Ectodermal cell (in vitro differentiated cells): ENCODE measurements around the gene TCTA.
"Not testable (repeated sequence)": the region's sequence is repeated elsewhere in the genome, so short reads cannot be mapped to it uniquely, and the experiment has no call there.

ENCODE experiments used
- H3K27ac ChIP-seq: 2 replicates; pipeline ENCODE4 v1.7.0; 2013; ENCODE audit warnings: mild to moderate bottlenecking, low read depth, low read length; ENCODE audit not compliant: insufficient read depth, poor library complexity, severe bottlenecking
- H3K27me3 ChIP-seq: 2 replicates; pipeline ENCODE4 v1.7.0; 2013; ENCODE audit warnings: mild to moderate bottlenecking, low read length; ENCODE audit not compliant: insufficient read depth, control insufficient read depth, poor library complexity, severe bottlenecking
- H3K36me3 ChIP-seq: one replicate; pipeline ENCODE4 v1.7.0; 2013; ENCODE audit warnings: low read length; ENCODE audit not compliant: control insufficient read depth, insufficient read depth
- H3K4me1 ChIP-seq: one replicate; pipeline ENCODE4 v1.7.0; 2013; ENCODE audit warnings: low read length; ENCODE audit not compliant: control insufficient read depth, insufficient read depth
- H3K4me3 ChIP-seq: 2 replicates; pipeline ENCODE4 v1.7.0; 2013; ENCODE audit warnings: low read depth, low read length, control low read depth; ENCODE audit not compliant: insufficient read depth
- H3K9me3 ChIP-seq: 2 replicates; pipeline ENCODE4 v1.7.0; 2013; ENCODE audit warnings: mild to moderate bottlenecking, low read length, moderate library complexity; ENCODE audit not compliant: control insufficient read depth
- WGBS, 2 experiments: methylation state at CpG; one replicate each; pipeline ENCODE4 v1.1.7; 2013; ENCODE audit warnings: missing lambda C conversion rate in 2 of 2; 5-methylcytosine and 5-hydroxymethylcytosine counted together

Gene TCTA

DNA sequence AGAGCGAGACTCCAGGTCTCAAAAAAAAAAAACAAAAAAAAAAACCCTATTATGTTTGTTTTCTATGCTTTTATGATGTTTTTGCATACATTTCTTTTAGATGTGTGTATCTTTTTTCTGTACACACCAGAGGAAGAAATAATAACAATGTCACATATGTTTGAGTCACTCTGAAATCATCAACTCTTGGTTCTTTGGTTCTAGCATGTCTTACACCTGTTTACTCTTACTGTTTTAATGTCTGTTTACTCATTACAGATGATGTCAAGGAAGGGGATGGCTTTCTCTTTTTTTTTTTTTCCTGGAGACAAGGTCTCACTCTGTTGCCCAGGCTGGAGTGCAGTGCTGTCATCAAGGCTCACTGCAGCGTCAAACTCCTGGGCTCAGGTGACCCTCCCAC lies 24.5 kb upstream of the TCTA start:
- Histone ChIP-seq H3K27me3 (no peaks in the 10 kb centered on the region), H3K4me3 (no peak overlapping the region), H3K36me3 (no peaks in the 10 kb centered on the region), H3K27ac (no peak overlapping the region), H3K4me1 (no peaks in the 10 kb centered on the region), H3K9me3 (no peaks in the 10 kb centered on the region)
- WGBS, 2 experiments = 92 to 96% methylated on average over 1 to 2 of the region's 2 CpGs

DNA sequence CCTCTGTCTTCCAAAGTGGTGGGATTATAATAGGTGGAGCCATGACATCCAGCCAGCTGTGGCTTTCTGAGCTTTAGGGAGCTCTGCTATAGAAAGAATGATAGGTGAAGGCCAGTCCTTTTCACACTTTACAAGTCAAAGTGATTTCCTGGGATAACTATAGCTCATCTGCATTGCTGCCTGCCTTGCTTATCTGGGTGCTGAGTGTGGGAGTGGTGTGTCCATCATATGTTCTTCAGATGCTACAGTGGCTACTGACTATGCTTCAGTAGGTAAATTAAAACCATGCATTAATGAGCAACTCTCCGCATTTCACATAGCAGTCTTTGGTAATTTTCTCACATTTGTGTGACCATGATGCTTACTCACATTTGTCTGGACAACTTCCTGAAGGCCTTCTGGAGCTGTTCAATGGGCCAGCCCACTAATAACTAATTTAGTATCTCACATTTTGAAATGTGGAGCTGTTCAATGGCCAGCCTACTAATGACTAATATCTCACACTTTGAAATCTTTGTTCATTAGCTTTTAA lies 23.9 kb upstream of the TCTA start:
- no peaks in the 10 kb centered on the region for H3K36me3 ChIP-seq
- no peaks in the 10 kb centered on the region for H3K4me1 ChIP-seq
- no peak overlapping the region for H3K4me3 ChIP-seq
- H3K27ac ChIP-seq = no peak overlapping the region
- H3K9me3 ChIP-seq = no peaks in the 10 kb centered on the region
- no peaks in the 10 kb centered on the region for H3K27me3 ChIP-seq
- WGBS, 2 experiments = 96 to 100% methylated on average over 1 of the region's 1 CpG

DNA sequence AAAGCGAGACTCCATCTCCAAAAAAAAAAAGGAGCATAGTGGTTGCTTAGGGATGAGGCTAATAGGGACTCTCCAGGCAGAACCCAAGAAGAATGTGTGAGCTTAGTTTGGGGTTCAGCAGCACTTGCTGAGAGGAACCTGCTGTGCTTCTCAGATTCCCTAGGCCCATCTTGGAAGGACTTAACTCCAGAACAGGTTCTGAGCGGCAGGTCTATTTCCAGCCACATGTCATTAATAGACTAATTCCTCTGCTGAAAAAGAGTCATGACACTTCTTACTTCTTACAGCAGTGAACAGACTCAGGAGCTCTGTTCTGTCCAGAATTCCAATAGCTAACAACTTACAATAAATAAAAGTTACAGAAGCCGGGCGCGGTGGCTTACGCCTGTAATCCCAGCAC lies 22.9 kb upstream of the TCTA start:
- 92 to 95% methylated on average over 6 of the region's 6 CpGs for WGBS, 2 experiments
- Histone ChIP-seq H3K4me3 (no peak overlapping the region), H3K36me3 (no peaks in the 10 kb centered on the region), H3K4me1 (no peaks in the 10 kb centered on the region), H3K27ac (no peak overlapping the region), H3K9me3 (no peaks in the 10 kb centered on the region), H3K27me3 (no peaks in the 10 kb centered on the region)

DNA sequence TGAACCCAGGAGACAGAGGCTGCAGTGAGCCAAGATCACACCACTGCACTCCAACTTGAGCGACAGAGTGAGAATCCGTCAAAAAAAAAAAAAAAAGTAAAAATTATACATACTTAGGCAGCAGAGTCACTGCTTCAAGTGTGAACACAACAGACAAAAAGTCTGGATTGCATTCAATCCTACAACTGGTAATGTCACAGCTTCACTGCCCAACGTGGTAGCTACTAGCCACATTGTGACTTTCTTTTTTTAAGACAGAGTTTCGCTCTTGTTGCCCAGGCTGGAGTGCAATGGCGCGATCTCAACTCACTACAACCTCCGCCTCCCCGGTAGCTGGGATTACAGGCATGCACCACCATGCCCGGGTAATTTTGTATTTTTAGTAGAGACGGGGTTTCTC lies 20.9 kb upstream of the TCTA start:
- not testable (repeated sequence) for H3K27ac ChIP-seq, H3K4me3 ChIP-seq, H3K36me3 ChIP-seq, H3K4me1 ChIP-seq, H3K9me3 ChIP-seq, H3K27me3 ChIP-seq
- 85 to 86% methylated on average over 10 of the region's 10 CpGs for WGBS, 2 experiments

DNA sequence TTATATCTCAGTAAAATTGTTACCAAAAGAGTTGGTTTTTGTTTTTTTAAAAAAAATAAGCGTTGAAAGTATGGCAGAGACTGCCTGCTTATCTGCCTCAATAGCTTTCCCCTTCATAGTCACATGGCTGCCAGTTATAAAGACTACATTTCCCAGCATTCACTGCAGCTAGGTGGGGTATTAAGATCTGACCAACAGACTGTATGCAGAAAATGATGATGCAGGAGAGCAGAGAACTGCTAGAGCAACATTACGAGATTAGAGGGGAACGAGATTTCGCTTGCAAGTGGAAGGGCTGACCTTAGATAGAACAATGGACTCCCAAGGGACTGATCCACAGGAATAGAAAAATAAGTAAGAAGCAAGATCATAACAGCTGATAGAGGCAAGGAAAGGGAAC lies 14.8 kb upstream of the TCTA start:
- 91 to 92% methylated on average over 4 of the region's 4 CpGs for WGBS, 2 experiments
- no peaks in the 10 kb centered on the region for H3K36me3 ChIP-seq
- no peak overlapping the region for H3K27ac ChIP-seq
- no peaks in the 10 kb centered on the region for H3K4me1 ChIP-seq
- no peak overlapping the region for H3K4me3 ChIP-seq
- H3K27me3 ChIP-seq = no peaks in the 10 kb centered on the region
- no peaks in the 10 kb centered on the region for H3K9me3 ChIP-seq

DNA sequence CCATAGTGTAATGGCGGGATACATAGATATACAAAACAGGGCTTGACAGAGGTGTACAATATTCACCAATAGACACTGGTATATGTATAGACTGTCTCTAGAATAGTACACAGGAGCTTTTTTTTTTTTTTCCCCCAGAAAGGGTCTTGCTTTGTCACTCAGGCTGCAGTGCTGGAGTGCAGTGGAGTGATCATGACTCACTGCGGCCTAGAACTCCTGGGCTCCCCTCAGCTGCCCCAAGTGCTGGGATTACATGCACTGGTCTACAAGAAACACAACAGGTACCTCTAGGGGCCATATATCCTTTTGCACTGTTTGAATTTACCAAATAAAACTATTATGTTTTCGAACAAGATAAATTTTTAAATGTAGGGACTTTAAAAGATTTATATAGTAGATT lies 12.8 kb upstream of the TCTA start:
- Histone ChIP-seq H3K27ac (no peak overlapping the region), H3K4me1 (no peaks in the 10 kb centered on the region), H3K4me3 (no peak overlapping the region), H3K36me3 (peaks cover 6% of the 10 kb centered on the region), H3K27me3 (no peaks in the 10 kb centered on the region), H3K9me3 (no peaks in the 10 kb centered on the region)
- WGBS, 2 experiments = 96 to 98% methylated on average over 1 to 2 of the region's 3 CpGs

DNA sequence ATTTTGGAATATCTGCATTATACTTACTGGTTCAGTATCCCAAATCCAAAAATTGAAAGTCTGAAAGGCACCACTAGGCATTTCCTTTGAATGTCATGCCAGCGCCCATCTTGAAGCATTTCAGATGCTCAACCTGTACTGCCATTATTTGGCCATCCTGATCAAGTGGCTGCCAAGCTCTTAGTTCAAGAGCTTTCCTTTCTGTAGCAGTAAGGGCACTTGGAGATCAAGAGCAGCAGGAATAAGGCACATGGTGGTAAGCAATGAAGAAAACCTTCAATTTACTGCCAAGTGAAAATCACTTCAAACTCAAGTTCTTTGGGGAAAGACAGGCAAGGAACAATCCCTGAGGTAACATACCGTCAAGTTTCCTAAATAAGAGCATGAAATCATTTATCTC lies 10.5 kb upstream of the TCTA start:
- Histone ChIP-seq H3K4me1 (no peaks in the 10 kb centered on the region), H3K36me3 (peaks cover 6% of the 10 kb centered on the region), H3K9me3 (no peaks in the 10 kb centered on the region), H3K4me3 (no peak overlapping the region), H3K27me3 (no peaks in the 10 kb centered on the region), H3K27ac (no peak overlapping the region)
- 90 to 97% methylated on average over 1 to 2 of the region's 2 CpGs for WGBS, 2 experiments

DNA sequence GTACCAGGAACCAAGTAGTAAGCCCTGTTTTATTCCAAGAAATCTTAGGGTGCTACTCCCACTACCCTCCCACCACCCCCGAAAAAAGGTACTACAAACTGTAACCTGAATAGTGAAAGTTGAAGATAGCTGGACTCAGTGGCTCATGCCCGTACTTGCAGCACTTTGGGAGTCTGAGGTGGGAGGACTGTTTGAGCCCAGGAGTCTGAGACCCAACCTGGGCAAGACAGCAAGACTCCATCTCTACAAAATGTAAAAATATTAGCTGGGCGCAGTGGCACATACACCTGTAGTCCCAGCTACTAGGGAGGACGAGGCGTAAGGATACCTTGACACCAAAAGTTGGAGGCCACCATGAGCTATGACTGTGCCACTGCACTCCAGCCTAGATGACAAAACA lies 8.3 kb upstream of the TCTA start:
- no peaks in the 10 kb centered on the region for H3K27me3 ChIP-seq
- H3K4me3 ChIP-seq = no peak overlapping the region
- peaks cover 6% of the 10 kb centered on the region for H3K36me3 ChIP-seq
- no peaks in the 10 kb centered on the region for H3K9me3 ChIP-seq
- no peaks in the 10 kb centered on the region for H3K4me1 ChIP-seq
- 94 to 95% methylated on average over 4 to 5 of the region's 5 CpGs for WGBS, 2 experiments
- H3K27ac ChIP-seq = no peak overlapping the region

DNA sequence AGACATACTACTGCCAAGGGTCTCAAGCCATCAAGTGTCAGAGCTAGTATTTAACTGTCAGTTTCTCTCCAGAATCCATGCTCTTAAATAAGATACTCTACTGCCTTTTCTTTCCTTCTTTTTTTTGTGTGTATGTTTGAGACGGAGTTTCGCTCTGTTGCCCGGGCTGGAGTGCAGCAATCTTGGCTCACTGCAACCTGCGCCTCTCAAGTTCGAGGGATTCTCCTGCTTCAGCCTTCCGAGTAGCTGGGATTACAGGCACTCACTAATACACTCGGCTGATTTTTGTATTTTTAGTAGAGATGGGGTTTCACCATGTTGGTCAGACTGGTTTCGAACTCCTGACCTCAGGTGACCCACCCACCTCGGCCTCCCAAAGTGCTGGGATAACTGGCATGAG lies 6.7 kb upstream of the TCTA start:
- not testable (repeated sequence) for H3K27me3 ChIP-seq, H3K9me3 ChIP-seq, H3K27ac ChIP-seq, H3K4me3 ChIP-seq, H3K36me3 ChIP-seq, H3K4me1 ChIP-seq
- WGBS, 2 experiments = 95 to 97% methylated on average over 9 of the region's 9 CpGs

DNA sequence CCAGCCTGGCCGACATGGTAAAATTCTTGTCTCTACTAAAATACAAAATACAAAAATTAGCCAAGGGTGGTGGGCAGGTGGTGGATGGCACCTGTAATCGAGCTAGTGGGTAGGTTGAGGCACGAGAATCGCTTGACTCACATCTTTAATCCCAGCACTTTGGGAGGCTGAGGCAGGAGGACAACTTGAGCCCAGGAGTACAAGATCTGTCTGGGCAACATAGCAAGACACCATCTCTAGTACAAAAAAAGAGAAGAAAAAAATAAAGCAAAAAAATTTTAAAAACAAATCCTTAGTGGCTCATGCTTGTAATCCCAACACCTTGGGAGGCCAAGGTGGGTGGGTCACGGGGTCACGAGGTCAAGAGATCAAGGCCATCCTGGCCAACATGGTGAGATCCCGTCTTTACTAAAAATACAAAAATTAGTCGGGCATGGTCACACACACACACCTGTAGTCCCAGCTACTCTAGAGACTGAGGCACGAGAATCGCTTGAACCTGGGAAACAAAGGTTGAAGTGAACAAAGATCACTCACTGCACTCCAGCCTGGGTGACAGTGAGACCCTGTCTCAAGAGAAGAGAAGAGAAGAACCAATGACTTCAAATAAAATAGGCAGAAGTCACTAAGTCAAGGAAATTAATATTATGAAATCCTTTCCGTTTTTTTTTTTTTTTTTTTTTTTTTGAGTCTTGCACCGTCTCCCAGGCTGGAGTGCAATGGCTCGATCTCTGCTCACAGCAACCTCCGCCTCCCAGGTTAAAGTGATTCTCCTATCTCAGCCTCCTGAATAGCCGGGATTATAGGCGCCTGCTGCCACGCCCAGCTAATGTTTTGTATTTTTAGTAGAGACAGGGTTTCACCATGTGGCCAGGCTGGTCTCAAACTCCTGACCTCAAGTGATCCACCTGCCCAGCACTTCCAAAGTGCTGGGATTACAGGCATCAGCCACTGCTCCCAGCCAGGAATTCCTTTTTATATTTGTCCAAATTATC lies 5.4 kb upstream of the TCTA start:
- H3K9me3 ChIP-seq = no peaks in the 10 kb centered on the region
- no peaks in the 10 kb centered on the region for H3K4me1 ChIP-seq
- H3K4me3 ChIP-seq = no peak overlapping the region
- H3K27ac ChIP-seq = no peak overlapping the region
- whole genome bisulfite sequencing, 2 experiments = 93% methylated on average over 16 to 17 of the region's 17 CpGs
- H3K27me3 ChIP-seq = no peaks in the 10 kb centered on the region
- peaks cover 6% of the 10 kb centered on the region for H3K36me3 ChIP-seq
